HFFc6 (cell line): ENCODE data around the gene NCAM2. TPM values are rescaled to one million over a fixed set of nuclear protein-coding genes. Genes with fewer than 3 reads are reported as not detected.

Experiments used
- DNase-seq: peaks from one replicate; pipeline ENCODE4 v3.0.0-alpha.2; 2018
- H3K27ac Mint-ChIP-seq: 2 replicates; pipeline ENCODE4 v1.8.0; 2020; ENCODE audit warnings: mild to moderate bottlenecking, mixed read lengths
- H3K27me3 Mint-ChIP-seq: 2 replicates; pipeline ENCODE4 v1.8.0; 2021; ENCODE audit warnings: mild to moderate bottlenecking, moderate library complexity, mixed read lengths; ENCODE audit not compliant: insufficient read depth
- H3K36me3 Mint-ChIP-seq: 2 replicates; pipeline ENCODE4 v1.8.0; 2021; ENCODE audit warnings: low read depth, mixed read lengths
- H3K4me1 Mint-ChIP-seq: 2 replicates; pipeline ENCODE4 v1.8.0; 2020; ENCODE audit warnings: low read depth, mixed read lengths
- H3K4me3 Mint-ChIP-seq: 2 replicates; pipeline ENCODE4 v1.8.0; 2020; ENCODE audit warnings: mild to moderate bottlenecking, moderate library complexity, mixed read lengths
- H3K9me3 Mint-ChIP-seq: 2 replicates; pipeline ENCODE4 v1.8.0; 2020; ENCODE audit warnings: mild to moderate bottlenecking, mixed read lengths
- CTCF ChIP-seq: fragments of 200-600 bp; sonication (generic); IDR thresholded peaks from 2 replicates; pipeline ENCODE4 v1.5.0; 2021; ENCODE audit warnings: antibody characterized with exemption, mild to moderate bottlenecking
- total RNA-seq, 6 experiments: library from RNA; stranded (reverse); fragmentation: NEBNext Ultra II Directional; extraction: Animal tissue kit (Norgen Biotek cat#: 25700); gene quantifications; 2 replicates in 1 of 6; 3 replicates in 5 of 6; pipeline ENCODE4 v1.2.3, GENCODE V29; 2021

Gene NCAM2
- total RNA-seq, 6 experiments from 2014 or later = 2.2 to 10.2 (median 8.8) TPM

GRCh38 chr21:21003701-21004100 lies 5.5 kb downstream of the NCAM2 start:
- DNase-seq = peak; percentile 47
- no peak overlapping the region for H3K27ac Mint-ChIP-seq
- H3K27me3 Mint-ChIP-seq = 0 out of 2 replicates have a peak, but pooled peaks cover 3% of the 10 kb centered on the region
- no peaks in the 10 kb centered on the region for H3K9me3 Mint-ChIP-seq
- peak; percentile 86 for TF ChIP-seq CTCF
- H3K36me3 Mint-ChIP-seq = no peaks in the 10 kb centered on the region
- H3K4me3 Mint-ChIP-seq = no peak overlapping the region
- H3K4me1 Mint-ChIP-seq = peaks cover 77% of the 10 kb centered on the region

GRCh38 chr21:21007606-21008005 lies 9.4 kb downstream of the NCAM2 start:
- Mint-ChIP-seq H3K36me3 (no peaks in the 10 kb centered on the region), H3K4me1 (peaks cover 52% of the 10 kb centered on the region), H3K9me3 (no peaks in the 10 kb centered on the region), H3K4me3 (peak overlapping the region; percentile 62), H3K27ac (peak overlapping the region; percentile 85), H3K27me3 (no peaks in the 10 kb centered on the region)
- TF ChIP-seq CTCF = no peak
- peak; percentile 70 for DNase-seq

- H3K9me3 Mint-ChIP-seq = no peaks in the 10 kb centered on the region
- H3K27me3 Mint-ChIP-seq = no peaks in the 10 kb centered on the region; the same call in 1 of the 2 replicates
- TF ChIP-seq CTCF = no peak
- no peak overlapping the region for H3K27ac Mint-ChIP-seq
- no peak for DNase-seq
- peaks cover 46% of the 10 kb centered on the region for H3K4me1 Mint-ChIP-seq
- peak overlapping the region; percentile 53; the same call in 1 of the 2 replicates for H3K4me3 Mint-ChIP-seq
- no peaks in the 10 kb centered on the region; the same call in 1 of the 2 replicates for H3K36me3 Mint-ChIP-seq
These were observed 12.0 kb downstream of the NCAM2 start for GRCh38 chr21:21010228-21010627.

- H3K4me3 Mint-ChIP-seq = peak overlapping the region; percentile 53; the same call in 1 of the 2 replicates
- H3K36me3 Mint-ChIP-seq = no peaks in the 10 kb centered on the region; the same call in 1 of the 2 replicates
- no peak overlapping the region for H3K27ac Mint-ChIP-seq
- H3K9me3 Mint-ChIP-seq = no peaks in the 10 kb centered on the region
- peaks cover 43% of the 10 kb centered on the region for H3K4me1 Mint-ChIP-seq
- no peak for TF ChIP-seq CTCF
- no peak for DNase-seq
- no peaks in the 10 kb centered on the region; the same call in 1 of the 2 replicates for H3K27me3 Mint-ChIP-seq
These were observed 12.5 kb downstream of the NCAM2 start for GRCh38 chr21:21010698-21011097.

GRCh38 chr21:21018821-21019220 lies 20.6 kb downstream of the NCAM2 start:
- Mint-ChIP-seq H3K36me3 (no peaks in the 10 kb centered on the region; the same call in 1 of the 2 replicates), H3K9me3 (no peaks in the 10 kb centered on the region), H3K4me3 (no peak overlapping the region), H3K27me3 (no peaks in the 10 kb centered on the region; the same call in 1 of the 2 replicates), H3K27ac (no peak overlapping the region), H3K4me1 (peaks cover 35% of the 10 kb centered on the region)
- no peak for DNase-seq
- no peak for TF ChIP-seq CTCF
